Bronchial epithelial cell (primary cell): ENCODE measurements around the gene NIM1K. TPM values are rescaled to one million over a fixed set of nuclear protein-coding genes. Genes with fewer than 3 reads are reported as not detected.

Experiments
- DNase-seq: peaks from one replicate; pipeline ENCODE4 v3.0.0-alpha.2; 2010; ENCODE audit warnings: low read depth
- FAIRE-seq: peaks from 2 replicates; lab custom pipeline; 2011; peaks lifted over from hg19 to GRCh38; lab: Jason Lieb, UNC
- H3K27me3 ChIP-seq: 2 replicates; pipeline ENCODE4 v1.5.1; 2011; ENCODE audit warnings: low read length; ENCODE audit not compliant: control insufficient read depth, insufficient read depth
- H3K36me3 ChIP-seq: 2 replicates; pipeline ENCODE4 v1.5.1; 2011; ENCODE audit warnings: low read length; ENCODE audit not compliant: control insufficient read depth, insufficient read depth
- H3K4me3 ChIP-seq: 2 replicates; pipeline ENCODE4 v1.5.1; 2011; ENCODE audit warnings: mild to moderate bottlenecking, low read depth, low read length, control low read depth
- total RNA-seq: library from RNA; depleted of rRNA; stranded (reverse); fragments of >200 nt; gene quantifications from 2 replicates; pipeline ENCODE4 v1.2.1, GENCODE V29; 2014
- TF ChIP-seq, protein P1 (sequence below): IDR thresholded peaks from 2 replicates; pipeline ENCODE4 v1.5.1; 2011; ENCODE audit warnings: mild to moderate bottlenecking, moderate library complexity, low read length, control low read depth, inconsistent platforms; ENCODE audit not compliant: insufficient read depth, severe bottlenecking

Gene NIM1K
- total RNA-seq, 1 donor from 2014 or later = not detected

DNA sequence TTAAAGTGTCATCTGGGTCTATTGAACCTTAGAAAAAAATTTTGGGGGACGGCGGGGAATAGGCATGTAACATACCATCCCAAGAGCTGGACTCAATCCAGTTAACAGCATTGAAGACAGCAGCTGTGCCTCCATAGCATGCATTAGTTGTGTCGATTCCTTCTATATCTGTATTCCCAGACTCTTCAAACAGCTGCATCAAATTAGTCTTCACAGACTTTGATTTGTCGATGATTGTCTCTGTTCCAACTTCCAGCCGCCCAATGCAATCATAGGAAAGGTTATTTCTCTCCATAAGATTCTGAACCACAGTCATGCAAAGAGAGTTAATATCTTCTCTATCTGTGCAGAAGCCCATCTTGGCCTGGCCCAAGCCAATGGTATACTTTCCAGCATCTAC lies 106.4 kb downstream of the NIM1K start:
- TF ChIP-seq, protein P1, sequence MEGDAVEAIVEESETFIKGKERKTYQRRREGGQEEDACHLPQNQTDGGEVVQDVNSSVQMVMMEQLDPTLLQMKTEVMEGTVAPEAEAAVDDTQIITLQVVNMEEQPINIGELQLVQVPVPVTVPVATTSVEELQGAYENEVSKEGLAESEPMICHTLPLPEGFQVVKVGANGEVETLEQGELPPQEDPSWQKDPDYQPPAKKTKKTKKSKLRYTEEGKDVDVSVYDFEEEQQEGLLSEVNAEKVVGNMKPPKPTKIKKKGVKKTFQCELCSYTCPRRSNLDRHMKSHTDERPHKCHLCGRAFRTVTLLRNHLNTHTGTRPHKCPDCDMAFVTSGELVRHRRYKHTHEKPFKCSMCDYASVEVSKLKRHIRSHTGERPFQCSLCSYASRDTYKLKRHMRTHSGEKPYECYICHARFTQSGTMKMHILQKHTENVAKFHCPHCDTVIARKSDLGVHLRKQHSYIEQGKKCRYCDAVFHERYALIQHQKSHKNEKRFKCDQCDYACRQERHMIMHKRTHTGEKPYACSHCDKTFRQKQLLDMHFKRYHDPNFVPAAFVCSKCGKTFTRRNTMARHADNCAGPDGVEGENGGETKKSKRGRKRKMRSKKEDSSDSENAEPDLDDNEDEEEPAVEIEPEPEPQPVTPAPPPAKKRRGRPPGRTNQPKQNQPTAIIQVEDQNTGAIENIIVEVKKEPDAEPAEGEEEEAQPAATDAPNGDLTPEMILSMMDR = no peak
- Histone ChIP-seq H3K36me3 (peaks cover 14% of the 10 kb centered on the region), H3K4me3 (no peak overlapping the region), H3K27me3 (no peaks in the 10 kb centered on the region)
- no peak for FAIRE-seq
- DNase-seq = no peak

DNA sequence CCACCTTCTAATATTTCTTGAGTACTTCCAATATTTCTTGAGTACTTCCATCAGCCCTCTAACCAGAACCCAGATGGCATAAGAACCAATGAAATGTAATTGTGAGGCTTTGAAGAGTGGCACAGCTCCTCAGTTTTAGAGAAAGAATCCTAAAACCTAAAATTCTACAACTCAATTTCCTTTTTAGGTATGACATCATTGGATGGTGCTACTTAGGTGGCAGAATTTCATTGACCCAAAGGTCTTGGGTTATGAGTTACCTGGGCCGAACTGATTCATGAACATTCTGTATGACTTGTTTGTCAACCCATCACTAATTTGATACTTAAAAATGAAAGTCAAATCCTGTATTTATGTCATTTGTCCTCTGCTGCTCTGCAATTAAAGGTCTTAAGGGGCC lies 108.1 kb downstream of the NIM1K start:
- Histone ChIP-seq H3K27me3 (no peaks in the 10 kb centered on the region), H3K4me3 (no peak overlapping the region), H3K36me3 (peaks cover 9% of the 10 kb centered on the region)
- FAIRE-seq = no peak
- DNase-seq = no peak
- TF ChIP-seq, protein P1 = no peak

DNA sequence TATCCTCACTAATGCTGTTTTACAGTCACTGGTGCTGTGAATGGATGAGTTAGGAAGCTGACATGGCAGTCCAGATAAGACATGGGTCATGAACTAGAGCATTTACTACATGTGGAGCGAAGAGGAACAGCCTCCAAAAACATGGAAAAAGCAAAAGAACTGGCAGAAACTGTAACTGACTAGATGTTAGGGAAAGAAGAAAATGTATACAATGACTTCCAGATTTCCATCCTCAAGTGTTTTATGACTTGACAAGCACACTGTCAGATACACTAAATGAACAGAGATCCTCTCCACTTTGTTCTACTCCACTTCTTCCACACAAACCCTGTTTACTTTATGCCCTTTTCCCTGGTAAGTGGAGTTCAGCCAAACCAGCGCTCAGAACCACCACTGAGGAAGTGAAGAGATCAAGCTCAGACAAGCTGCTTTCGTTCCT lies 109.6 kb downstream of the NIM1K start:
- peaks cover 8% of the 10 kb centered on the region for H3K36me3 ChIP-seq
- TF ChIP-seq, protein P1 = no peak
- no peaks in the 10 kb centered on the region for H3K27me3 ChIP-seq
- no peak for FAIRE-seq
- no peak for DNase-seq
- no peak overlapping the region for H3K4me3 ChIP-seq

DNA sequence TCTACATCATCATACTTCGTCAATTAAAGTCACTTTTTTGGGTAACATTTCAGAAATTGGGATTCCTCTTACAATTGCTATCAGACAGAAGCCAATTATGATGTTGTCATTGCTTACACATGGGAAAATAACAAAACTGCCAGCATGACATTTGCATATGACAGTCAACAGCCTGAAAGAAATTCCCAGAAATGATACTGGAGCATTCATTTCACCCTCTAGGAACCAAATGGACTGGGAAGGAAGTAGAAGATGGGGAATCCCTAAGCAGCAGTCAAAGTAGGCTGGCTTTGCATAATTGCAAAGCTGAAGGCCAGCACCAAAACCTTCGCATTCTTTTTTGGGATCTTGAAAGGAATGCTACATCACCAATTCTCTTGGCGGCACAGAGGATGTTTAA lies 110.5 kb downstream of the NIM1K start:
- Histone ChIP-seq H3K27me3 (no peaks in the 10 kb centered on the region), H3K36me3 (peaks cover 5% of the 10 kb centered on the region), H3K4me3 (no peak overlapping the region)
- FAIRE-seq (no peak), DNase-seq (no peak)
- TF ChIP-seq, protein P1 = no peak

DNA sequence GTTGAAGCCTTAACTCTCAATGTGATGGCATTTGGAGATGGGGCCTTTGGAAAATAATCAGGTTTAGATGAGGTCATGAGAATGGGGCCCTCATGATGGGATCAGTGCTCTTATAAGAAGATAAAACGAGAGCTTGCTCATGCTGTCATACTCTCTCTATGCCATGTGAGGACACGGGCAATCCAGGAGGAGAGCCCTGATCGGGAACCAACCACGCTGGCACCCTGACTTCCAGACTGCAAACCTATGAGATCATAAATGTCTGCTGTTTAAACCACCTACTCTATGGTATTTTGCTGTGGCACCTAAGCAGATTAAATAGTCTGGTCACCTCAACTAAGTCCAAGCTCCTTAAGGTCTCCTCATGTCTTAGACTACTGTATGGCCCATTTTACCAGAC lies 111.2 kb downstream of the NIM1K start:
- FAIRE-seq = no peak
- TF ChIP-seq, protein P1 = no peak
- Histone ChIP-seq H3K4me3 (no peak overlapping the region), H3K36me3 (peaks cover 3% of the 10 kb centered on the region), H3K27me3 (no peaks in the 10 kb centered on the region)
- DNase-seq = no peak

DNA sequence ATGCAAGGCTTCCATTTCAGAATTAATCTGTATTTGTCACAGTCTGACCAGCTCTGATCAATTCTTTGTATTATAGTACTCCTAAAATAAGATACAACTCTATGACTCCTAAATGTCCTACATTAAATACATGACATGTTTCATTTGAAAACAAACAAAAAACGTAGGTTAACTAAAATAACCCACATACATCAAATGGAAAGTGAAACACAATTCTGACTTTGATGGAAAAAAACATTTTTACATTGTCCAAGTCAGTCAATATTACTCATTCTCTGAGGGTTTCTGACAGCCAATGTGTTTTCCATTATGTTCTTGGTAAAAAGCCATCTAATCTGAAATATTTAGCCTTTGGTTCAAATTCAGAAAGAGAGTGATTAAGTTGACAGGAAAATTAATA lies 112.5 kb downstream of the NIM1K start:
- H3K36me3 ChIP-seq = peaks cover 2% of the 10 kb centered on the region
- FAIRE-seq (no peak), DNase-seq (no peak)
- H3K27me3 ChIP-seq = no peaks in the 10 kb centered on the region
- TF ChIP-seq, protein P1 = no peak
- H3K4me3 ChIP-seq = no peak overlapping the region
